CD4-positive, alpha-beta T cell treated with Interleukin-4 for 4 hours (primary cell): ENCODE data around the gene LENG8.
"Not testable (repeated sequence)": the region's sequence is repeated elsewhere in the genome, so short reads cannot be mapped to it uniquely, and the experiment has no call there.

Source experiments
- DNase-seq: peaks from one replicate; pipeline ENCODE4 v3.0.0-alpha.2; 2020

LENG8 gene

DNA sequence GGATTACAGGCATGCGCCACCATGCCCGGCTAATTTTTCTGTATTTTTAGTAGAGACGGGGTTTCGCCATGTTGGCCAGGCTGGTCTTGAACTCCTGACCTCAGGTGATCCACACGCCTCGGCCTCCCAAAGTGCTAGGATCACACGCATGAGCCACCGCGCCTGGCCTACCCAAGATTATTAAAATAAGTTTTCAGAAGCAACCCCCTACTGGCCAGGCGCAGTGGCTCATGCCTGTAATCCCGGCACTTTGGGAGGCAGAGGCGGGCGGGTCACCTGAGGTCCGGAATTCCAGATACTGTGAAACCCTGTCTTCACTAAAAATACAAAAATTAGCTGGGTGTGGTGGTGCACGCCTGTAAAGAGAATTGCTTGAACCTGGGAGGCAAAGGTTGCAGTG, 2.6 kb upstream of the LENG8 start:
- not testable (repeated sequence) for DNase-seq

DNA sequence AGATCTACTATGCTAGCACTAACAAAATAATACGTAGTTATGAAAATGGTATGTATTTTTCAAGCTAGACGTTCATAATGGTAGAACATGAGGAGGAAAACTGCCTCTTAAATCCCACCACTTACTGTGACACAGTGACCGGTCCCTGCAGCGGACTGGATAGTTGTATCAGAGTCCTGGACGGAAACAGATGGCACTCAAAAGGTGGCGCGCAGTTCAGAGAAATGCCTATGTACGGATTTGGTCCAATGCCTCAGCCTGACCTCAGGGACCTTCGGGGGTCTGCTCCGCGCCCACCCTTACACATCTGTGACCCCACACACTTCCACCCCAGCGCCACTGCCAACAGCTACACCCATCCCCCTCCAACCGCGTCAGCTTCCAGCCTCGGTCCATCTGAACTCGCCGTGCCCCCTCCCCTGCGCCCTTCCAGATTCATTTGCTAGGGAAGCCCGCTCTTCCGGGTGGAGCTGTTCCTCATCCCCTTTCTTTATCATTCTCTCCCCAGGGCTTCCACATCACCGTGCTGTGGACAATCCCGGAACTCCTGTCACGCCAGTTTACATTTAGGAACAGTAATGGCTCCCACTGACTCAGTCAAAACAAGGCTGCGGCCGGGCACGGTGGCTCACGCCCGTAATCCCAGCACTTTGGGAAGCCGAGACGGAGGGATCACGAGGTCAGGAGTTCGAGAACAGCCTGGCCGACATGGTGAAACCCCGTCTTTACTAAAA, 792 bp upstream of the LENG8 start:
- DNase-seq, result peak; percentile 24

GRCh38 chr19:54449701-54450069, 686 bp downstream of the LENG8 start:
- DNase-seq, result no peak

GRCh38 chr19:54451331-54451871, 2.4 kb downstream of the LENG8 start:
- DNase-seq, result no peak

- no peak for DNase-seq
Observed at GRCh38 chr19:54451997-54452396, 3.0 kb downstream of the LENG8 start.

GRCh38 chr19:54452626-54453025, 3.6 kb downstream of the LENG8 start:
- DNase-seq, result no peak

DNA sequence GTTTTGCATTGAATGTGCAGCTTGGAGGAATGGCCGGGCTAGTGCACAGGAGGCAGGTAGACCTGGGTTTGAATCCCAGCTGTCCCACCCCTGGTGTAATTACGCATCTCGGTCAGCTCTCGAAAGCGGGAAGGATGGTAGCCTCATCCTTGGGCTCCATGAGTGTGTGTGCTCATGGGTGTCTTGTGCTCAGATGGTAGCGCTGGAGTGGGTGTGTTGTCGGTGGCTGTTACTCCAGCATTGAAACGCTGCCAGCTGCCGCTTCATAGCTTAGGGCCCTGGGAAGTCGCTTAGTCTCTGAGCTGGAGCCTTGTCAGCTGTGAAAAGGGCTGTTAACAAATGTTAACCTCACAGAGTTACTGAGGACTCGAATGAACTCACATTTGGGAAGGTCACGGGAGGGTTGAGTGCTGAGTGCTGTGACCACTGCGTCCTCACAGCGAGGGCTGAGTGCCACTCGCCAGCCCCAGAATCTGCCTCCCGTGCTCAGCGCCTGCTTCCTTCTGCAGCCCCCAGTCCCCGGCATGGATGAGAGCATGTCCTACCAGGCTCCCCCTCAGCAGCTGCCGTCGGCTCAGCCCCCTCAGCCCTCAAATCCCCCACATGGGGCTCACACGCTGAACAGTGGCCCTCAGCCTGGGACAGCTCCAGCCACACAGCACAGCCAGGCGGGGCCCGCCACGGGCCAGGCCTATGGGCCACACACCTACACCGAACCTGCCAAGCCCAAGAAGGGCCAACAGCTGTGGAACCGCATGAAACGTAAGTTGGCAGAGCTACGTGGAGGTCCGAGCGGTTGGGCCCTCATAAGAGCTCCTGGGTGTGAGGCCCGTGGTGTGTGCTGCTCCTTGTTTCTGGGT, 5.2 kb downstream of the LENG8 start:
- DNase-seq, result no peak

DNA sequence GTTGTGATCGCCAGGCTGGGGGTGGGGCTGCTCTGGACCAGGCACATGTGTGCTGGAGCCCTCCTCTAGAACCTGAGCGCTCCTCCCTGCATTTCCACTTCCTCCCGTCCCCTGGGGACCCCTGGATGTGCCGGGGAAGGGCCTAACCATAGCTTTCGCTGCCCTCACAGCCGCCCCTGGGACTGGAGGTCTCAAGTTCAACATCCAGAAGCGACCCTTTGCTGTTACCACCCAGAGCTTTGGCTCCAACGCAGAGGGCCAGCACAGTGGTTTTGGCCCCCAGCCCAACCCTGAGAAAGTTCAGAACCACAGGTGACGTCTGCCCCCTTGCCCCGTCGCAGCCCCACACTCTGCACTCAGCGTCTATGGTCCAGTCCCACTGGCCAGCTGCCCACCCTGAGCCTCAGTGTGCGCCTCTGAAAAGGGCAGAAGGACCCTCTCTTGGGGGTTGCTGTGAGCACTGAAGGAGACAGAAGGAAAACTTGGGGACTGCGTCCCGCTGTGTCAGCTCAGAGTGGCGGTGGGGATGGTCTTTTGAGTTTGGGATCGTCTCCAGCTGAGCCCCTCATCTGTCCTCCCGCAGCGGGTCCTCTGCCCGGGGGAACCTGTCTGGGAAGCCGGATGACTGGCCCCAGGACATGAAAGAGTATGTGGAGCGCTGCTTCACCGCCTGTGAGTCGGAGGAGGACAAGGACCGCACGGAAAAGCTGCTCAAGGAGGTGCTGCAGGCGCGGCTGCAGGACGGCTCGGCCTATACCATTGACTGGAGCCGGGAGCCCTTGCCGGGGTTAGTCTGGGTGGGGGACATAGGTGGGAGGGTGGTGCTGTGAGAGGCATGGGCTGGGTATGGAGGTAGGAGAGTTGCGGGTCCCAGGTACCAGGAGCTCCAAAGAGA, 6.0 kb downstream of the LENG8 start:
- no peak for DNase-seq

- no peak for DNase-seq
Observed at GRCh38 chr19:54455786-54456422, 6.9 kb downstream of the LENG8 start.

DNA sequence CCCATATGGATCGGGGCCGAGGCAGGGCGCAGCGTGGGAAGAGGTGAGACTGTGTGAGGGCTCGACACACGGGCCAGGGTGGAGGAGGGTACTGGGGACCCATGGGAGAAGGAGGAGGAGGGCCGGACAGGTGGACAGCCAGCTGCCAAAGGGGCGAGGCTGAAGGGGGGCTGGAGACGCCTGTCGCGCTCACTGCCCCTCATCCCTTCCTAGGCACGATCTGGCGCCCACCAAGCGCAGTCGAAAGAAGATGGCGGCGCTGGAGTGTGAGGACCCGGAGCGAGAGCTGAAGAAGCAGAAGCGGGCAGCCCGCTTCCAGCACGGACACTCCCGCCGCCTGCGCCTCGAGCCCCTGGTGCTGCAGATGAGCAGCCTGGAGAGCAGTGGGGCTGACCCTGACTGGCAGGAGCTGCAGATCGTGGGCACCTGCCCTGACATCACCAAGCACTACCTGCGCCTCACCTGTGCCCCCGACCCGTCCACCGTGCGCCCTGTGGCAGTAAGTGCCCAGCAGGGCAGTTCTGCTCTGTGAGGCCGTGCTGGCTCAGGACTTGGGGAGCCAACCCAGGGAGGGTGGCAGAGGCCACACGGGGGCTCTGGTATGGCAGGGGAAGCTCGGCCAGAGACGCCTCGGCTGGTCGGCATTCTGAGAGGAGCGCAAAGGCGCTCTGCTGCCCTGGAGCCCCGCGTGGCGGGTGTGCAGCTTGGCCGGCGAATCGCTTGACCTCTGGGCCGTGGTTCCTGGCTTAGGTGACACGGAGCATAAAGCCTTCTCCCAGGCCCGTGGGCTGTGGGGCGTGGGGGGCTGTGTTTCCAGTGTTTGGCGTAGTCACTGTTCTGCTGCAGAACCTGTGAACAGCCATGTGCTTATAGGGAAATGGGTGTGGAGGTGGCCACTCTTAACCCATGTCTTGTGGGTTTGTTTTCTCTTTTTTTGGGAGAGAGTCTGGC, 7.7 kb downstream of the LENG8 start:
- no peak for DNase-seq

DNA sequence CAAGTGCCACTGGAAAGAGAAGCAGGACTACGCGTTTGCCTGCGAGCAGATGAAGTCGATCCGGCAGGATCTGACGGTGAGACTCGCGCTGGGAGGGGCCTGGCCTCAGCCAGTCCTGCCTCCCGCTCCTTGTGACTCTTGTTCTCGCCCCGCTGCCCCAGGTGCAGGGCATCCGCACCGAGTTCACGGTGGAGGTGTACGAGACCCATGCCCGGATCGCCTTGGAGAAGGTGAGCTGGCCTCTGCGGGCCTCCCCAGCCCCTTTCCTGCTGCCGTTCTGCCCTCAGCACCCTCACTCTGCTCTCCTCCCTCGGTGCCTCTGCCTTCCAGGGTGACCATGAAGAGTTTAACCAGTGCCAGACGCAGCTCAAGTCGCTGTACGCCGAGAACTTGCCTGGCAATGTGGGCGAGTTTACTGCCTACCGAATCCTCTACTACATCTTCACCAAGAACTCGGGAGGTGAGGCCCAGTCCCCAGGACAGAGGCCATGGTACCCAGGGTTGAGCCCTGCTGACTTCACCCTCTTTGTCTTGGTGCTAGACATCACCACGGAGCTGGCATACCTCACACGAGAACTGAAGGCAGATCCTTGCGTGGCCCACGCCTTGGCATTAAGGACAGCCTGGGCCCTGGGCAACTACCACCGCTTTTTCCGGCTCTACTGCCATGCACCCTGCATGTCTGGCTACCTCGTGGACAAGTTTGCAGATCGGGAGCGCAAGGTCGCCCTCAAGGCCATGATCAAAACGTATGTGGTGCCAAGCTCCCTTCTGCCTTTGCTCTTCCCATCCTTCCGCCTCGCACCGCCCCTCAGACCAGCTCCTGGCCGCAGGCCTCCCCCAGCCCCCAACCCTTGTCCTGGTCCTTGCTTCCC, 9.0 kb downstream of the LENG8 start:
- DNase-seq, result no peak

- DNase-seq, result no peak
Observed at GRCh38 chr19:54458648-54459281, 9.8 kb downstream of the LENG8 start.

GRCh38 chr19:54459282-54460229, 10.6 kb downstream of the LENG8 start:
- no peak for DNase-seq

- DNase-seq, result no peak
Observed at GRCh38 chr19:54460230-54461005, 11.4 kb downstream of the LENG8 start.

- no peak for DNase-seq
Observed at GRCh38 chr19:54461210-54461609, 12.2 kb downstream of the LENG8 start.

DNA sequence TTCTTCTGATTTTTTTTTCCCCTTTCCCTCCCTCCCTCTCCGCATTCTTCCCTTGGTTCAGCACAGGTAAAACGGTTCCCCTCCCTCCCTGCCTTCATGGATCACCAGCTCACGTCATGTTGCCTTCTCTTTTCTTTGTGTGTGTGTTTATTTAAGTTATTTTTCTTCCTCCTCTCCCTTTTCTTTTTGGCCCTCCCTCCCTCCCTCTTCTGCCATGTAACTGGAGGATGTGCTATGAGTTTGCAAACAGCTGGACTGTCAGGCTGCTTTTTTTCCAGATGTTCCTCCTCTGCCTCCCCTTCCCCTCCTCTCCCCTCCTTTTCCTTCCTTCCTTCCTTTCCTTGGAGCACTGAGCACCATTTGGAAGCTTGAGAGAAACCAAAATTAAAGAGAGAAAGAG, 12.6 kb downstream of the LENG8 start:
- no peak for DNase-seq

DNA sequence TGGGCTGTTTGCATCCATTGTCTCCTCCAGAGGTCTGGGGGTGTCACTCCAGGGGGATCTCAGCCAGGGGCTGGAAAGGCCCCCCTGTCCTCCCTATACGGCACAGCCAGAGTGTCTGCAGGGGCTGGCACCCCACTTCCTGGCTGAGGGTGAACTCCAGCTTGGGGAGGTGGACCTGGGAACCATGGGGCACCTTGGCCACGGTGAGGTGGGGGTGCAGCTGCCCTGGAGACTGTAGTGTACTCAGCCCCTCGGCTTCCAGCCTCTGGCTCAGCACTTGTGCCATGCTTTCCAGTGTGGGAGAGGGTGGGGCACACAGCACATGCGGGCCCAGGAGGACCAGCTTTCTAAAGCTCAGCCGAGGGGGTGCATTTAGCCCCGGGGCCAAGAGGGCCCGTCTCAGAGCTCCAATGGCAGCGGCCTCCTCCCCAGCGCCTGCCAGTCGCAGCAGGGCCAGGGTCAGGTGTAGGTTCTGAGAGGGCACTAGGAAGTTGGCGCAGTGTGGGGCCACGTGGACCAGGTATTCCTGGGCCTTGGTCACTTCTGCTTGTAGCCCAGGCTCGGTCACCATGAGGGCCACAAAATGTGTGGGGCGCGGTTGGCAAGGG, 13.2 kb downstream of the LENG8 start:
- no peak for DNase-seq
